ENCODE measurements around the gene COL23A1. TPM values are rescaled to one million over a fixed set of nuclear protein-coding genes. Genes with fewer than 3 reads are reported as not detected.

COL23A1 gene
- total and polyA plus RNA-seq, 2 experiments from 2014 or later, result 1.1 to 5.1 TPM

DNA sequence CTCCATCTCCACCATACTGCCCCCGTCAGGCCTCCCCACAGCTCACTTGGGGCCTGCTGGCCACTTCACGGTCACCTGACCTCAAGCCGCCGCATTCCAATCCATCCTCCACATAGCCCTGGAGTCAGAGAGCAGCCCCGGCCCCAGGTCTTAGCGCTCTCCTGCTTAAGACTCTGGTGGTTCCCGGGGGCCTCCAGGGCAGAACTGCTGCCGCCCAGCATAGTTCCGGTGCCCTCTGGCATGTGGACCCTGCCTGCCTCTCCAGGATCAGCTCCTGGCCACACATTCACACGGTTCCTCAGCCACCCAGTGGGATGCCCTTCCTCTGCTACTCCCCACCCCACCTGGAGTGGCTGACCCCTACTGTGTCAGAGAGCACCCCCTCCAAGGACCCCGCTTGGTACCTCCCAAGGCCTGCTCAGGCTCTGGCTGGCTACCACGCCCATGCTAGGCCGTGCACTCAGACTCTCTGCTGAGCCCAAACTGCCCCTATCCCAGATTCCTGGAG, 366.3 kb downstream of the COL23A1 start:
- H3K36me3 ChIP-seq (replicated peaks; ENCODE audit: insufficient read depth, low read depth), result no peaks in the 10 kb centered on the region
- H3K79me2 ChIP-seq, result peaks cover 11% of the 10 kb centered on the region
- H3K4me2 ChIP-seq, result no peak overlapping the region
- no peaks in the 10 kb centered on the region for H3K9me2 ChIP-seq (replicated peaks; ENCODE audit: insufficient read depth)
- TF ChIP-seq EZH2phosphoT487 (IDR thresholded peaks at IDR 0.05; ENCODE audit: low read depth, severe bottlenecking, unreplicated experiment) (no peak), EZH2 (IDR thresholded peaks at IDR 0.05; ENCODE audit: borderline replicate concordance) (no peak)
- TF ChIP-seq, protein P1, sequence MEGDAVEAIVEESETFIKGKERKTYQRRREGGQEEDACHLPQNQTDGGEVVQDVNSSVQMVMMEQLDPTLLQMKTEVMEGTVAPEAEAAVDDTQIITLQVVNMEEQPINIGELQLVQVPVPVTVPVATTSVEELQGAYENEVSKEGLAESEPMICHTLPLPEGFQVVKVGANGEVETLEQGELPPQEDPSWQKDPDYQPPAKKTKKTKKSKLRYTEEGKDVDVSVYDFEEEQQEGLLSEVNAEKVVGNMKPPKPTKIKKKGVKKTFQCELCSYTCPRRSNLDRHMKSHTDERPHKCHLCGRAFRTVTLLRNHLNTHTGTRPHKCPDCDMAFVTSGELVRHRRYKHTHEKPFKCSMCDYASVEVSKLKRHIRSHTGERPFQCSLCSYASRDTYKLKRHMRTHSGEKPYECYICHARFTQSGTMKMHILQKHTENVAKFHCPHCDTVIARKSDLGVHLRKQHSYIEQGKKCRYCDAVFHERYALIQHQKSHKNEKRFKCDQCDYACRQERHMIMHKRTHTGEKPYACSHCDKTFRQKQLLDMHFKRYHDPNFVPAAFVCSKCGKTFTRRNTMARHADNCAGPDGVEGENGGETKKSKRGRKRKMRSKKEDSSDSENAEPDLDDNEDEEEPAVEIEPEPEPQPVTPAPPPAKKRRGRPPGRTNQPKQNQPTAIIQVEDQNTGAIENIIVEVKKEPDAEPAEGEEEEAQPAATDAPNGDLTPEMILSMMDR (IDR thresholded peaks at IDR 0.05; ENCODE audit: poor library complexity), result no peak
- WGBS (ENCODE audit: low lambda C conversion rate, missing lambda C conversion rate), result 70% methylated on average over 13 of the region's 13 CpGs
- no peak overlapping the region for H2AFZ ChIP-seq
- peaks cover 8% of the 10 kb centered on the region for H3K4me1 ChIP-seq (ENCODE audit: insufficient read depth)
- no peaks in the 10 kb centered on the region for H3K27me3 ChIP-seq
- H3K4me3 ChIP-seq, result no peak overlapping the region
- no peak for DNase-seq (ENCODE audit: low spot score)
- peaks cover under 1% of the 10 kb centered on the region for H4K20me1 ChIP-seq (ENCODE audit: insufficient read depth, poor library complexity, severe bottlenecking)
- H3K27ac ChIP-seq, result no peak overlapping the region
- H3K9me3 ChIP-seq (ENCODE audit: low read depth), result no peaks in the 10 kb centered on the region

DNA sequence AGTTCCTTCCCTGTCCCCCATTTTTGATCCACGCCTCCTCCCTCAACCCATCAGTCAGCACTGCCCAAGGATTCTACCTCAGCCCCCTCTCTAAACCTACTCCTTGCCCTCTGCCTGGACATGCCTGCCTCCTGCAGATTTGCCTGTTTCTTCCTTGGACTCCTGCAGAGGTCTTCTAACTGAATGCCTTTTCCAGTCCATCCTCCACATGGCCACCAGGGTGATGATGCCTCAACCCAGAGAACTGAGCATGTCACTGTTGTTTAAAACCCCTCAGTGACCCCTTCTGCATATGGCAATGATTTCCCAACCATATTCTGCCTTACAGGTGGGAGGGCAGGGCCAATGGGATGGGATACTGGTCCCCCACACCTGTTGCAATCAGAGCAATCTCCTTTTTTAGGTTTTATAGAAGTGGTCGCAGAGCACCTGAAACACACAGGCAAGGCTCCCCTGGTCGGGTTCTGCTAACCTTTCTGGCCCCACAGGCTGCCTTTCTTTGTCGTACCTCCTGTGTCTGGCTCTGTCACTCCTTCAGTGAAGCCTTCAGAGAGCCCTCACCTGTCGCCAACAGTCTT, 366.9 kb downstream of the COL23A1 start:
- no peaks in the 10 kb centered on the region for H3K36me3 ChIP-seq (replicated peaks; ENCODE audit: insufficient read depth, low read depth)
- H2AFZ ChIP-seq, result no peak overlapping the region
- H3K27me3 ChIP-seq, result no peaks in the 10 kb centered on the region
- no peak overlapping the region for H3K27ac ChIP-seq
- 96% methylated on average over 5 of the region's 5 CpGs for WGBS (ENCODE audit: low lambda C conversion rate, missing lambda C conversion rate)
- H3K4me1 ChIP-seq (ENCODE audit: insufficient read depth), result peaks cover 8% of the 10 kb centered on the region
- peaks cover 5% of the 10 kb centered on the region for H4K20me1 ChIP-seq (ENCODE audit: insufficient read depth, poor library complexity, severe bottlenecking)
- H3K4me3 ChIP-seq, result no peak overlapping the region
- no peak for DNase-seq (ENCODE audit: low spot score)
- no peaks in the 10 kb centered on the region for H3K9me3 ChIP-seq (ENCODE audit: low read depth)
- peaks cover 11% of the 10 kb centered on the region for H3K79me2 ChIP-seq
- H3K4me2 ChIP-seq, result no peak overlapping the region
- TF ChIP-seq EZH2phosphoT487 (IDR thresholded peaks at IDR 0.05; ENCODE audit: low read depth, severe bottlenecking, unreplicated experiment) (no peak), EZH2 (IDR thresholded peaks at IDR 0.05; ENCODE audit: borderline replicate concordance) (no peak)
- TF ChIP-seq, protein P1 (IDR thresholded peaks at IDR 0.05; ENCODE audit: poor library complexity), result no peak
- no peaks in the 10 kb centered on the region for H3K9me2 ChIP-seq (replicated peaks; ENCODE audit: insufficient read depth)

DNA sequence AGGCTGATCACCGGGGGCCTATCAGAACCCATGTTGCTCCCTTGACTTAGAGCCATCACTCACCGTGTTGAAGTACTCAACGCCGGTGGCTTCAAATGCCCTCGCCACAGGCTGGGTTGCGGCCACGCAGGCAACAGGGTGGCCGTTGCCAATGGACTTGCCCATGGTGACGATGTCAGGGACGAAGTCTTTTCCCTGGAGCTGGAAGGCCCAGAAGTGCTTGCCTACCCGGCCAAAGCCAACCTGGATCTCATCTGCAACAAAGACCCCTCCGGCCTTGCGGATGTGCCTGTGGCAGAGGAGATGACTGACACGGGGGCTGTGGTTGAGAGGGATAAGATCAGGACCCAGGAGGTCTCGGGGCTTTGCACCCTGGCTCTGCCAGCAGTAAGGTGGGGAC, 367.9 kb downstream of the COL23A1 start:
- H3K9me2 ChIP-seq (replicated peaks; ENCODE audit: insufficient read depth), result no peaks in the 10 kb centered on the region
- no peak overlapping the region for H2AFZ ChIP-seq
- H3K4me2 ChIP-seq, result no peak overlapping the region
- no peak overlapping the region for H3K4me3 ChIP-seq
- H3K79me2 ChIP-seq, result peaks cover 7% of the 10 kb centered on the region
- H3K27ac ChIP-seq, result no peak overlapping the region
- H3K27me3 ChIP-seq, result no peaks in the 10 kb centered on the region
- H3K9me3 ChIP-seq (ENCODE audit: low read depth), result no peaks in the 10 kb centered on the region
- 98% methylated on average over 15 of the region's 15 CpGs for WGBS (ENCODE audit: low lambda C conversion rate, missing lambda C conversion rate)
- H3K36me3 ChIP-seq (replicated peaks; ENCODE audit: insufficient read depth, low read depth), result no peaks in the 10 kb centered on the region
- DNase-seq (ENCODE audit: low spot score), result no peak
- peaks cover 5% of the 10 kb centered on the region for H4K20me1 ChIP-seq (ENCODE audit: insufficient read depth, poor library complexity, severe bottlenecking)
- H3K4me1 ChIP-seq (ENCODE audit: insufficient read depth), result peaks cover 5% of the 10 kb centered on the region
- TF ChIP-seq, protein P1 (IDR thresholded peaks at IDR 0.05; ENCODE audit: poor library complexity), result no peak
- no peak for TF ChIP-seq EZH2 (IDR thresholded peaks at IDR 0.05; ENCODE audit: borderline replicate concordance)
- no peak for TF ChIP-seq EZH2phosphoT487 (IDR thresholded peaks at IDR 0.05; ENCODE audit: low read depth, severe bottlenecking, unreplicated experiment)

All from hepatocyte (in vitro differentiated cells).